Tibial artery (tissue), 4 donors: Measurements from ENCODE around the gene BRSK2.

ENCODE experiments used
- DNase-seq, 2 donors: peaks; one replicate each; pipeline ENCODE4 v3.0.0-alpha.2; 2019
- H3K27ac ChIP-seq, 2 donors: fragments of 200-600 bp; sonication (generic) in 1 of 2; 1 replicate in 1 of 2; 2 replicates in 1 of 2; pipeline ENCODE4 v1.5.1; 2018 to 2019; ENCODE audit warnings: mild to moderate bottlenecking in 1 of 2
- H3K27me3 ChIP-seq, 2 donors: fragments of 200-600 bp; sonication (generic) in 1 of 2; one replicate each; pipeline versions ENCODE4 v1.5.1 to v1.6.0; 2016 to 2019
- H3K36me3 ChIP-seq, 3 donors: fragments of 200-600 bp; sonication (generic) in 2 of 3; one replicate each; pipeline ENCODE4 v1.5.1; 2016 to 2019; ENCODE audit warnings: mild to moderate bottlenecking in 2 of 3
- H3K4me1 ChIP-seq, 4 donors: fragments of 200-600 bp; sonication (generic) in 2 of 4; 1 replicate in 3 of 4; 2 replicates in 1 of 4; pipeline ENCODE4 v1.5.1; 2016 to 2019
- H3K4me3 ChIP-seq, 2 donors: fragments of 200-600 bp; sonication (generic) in 1 of 2; 1 replicate in 1 of 2; 2 replicates in 1 of 2; pipeline ENCODE4 v1.5.1; 2018 to 2019; ENCODE audit warnings: mild to moderate bottlenecking in 2 of 2
- H3K9me3 ChIP-seq, 3 donors: fragments of 200-600 bp; sonication (generic) in 1 of 3; one replicate each; pipeline ENCODE4 v1.5.1; 2016 to 2019
- intact Hi-C: fragments of 100-400 bp; cut with DNase I; formaldehyde crosslinking; loops from one replicate; pipeline ENCODE4 v1.15.0; 2023; ENCODE audit warnings: low total_unique reads
- TF ChIP-seq, protein P1 (sequence below), 2 experiments: fragments of 200-600 bp in 1 of 2; fragments of 450-650 bp in 1 of 2; IDR thresholded peaks; one replicate each; pipeline ENCODE4 v1.5.1; 2017 to 2019; ENCODE audit warnings: antibody characterized with exemption in 2 of 2, mild to moderate bottlenecking in 1 of 2, moderate library complexity in 1 of 2

The BRSK2 gene

DNA sequence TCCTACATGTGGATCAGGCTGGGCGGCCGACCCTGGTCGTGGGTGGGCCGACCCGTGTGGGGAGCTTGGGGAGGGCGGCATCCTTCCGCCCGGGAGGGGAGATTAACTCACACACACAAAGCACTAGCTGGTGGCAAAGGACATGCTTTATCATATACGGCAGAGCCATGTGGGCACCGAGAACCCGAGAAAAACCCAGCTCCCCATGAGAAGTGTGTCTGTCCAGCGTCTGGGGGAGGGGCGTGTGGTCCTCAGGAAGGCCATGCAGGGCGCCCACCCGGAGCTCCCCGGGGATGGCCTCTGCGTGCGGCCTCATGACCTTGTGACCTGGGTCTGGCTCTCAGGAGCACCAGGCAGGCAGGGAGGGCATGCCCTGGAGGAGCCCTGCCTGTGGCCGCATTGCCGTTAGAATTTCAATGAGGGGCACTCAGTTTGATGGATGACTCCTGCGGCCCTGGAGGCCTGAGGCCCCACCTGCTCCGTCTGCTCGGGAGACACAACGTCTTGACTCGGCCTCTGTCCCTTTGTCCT lies 40.9 kb upstream of the BRSK2 start:
- H3K27ac ChIP-seq = no peak overlapping the region
- H3K4me1 ChIP-seq = no peaks in the 10 kb centered on the region
- H3K9me3 ChIP-seq = no peaks in the 10 kb centered on the region
- intact Hi-C loops = no loop called here
- no peaks in the 10 kb centered on the region for H3K36me3 ChIP-seq
- TF ChIP-seq, protein P1, sequence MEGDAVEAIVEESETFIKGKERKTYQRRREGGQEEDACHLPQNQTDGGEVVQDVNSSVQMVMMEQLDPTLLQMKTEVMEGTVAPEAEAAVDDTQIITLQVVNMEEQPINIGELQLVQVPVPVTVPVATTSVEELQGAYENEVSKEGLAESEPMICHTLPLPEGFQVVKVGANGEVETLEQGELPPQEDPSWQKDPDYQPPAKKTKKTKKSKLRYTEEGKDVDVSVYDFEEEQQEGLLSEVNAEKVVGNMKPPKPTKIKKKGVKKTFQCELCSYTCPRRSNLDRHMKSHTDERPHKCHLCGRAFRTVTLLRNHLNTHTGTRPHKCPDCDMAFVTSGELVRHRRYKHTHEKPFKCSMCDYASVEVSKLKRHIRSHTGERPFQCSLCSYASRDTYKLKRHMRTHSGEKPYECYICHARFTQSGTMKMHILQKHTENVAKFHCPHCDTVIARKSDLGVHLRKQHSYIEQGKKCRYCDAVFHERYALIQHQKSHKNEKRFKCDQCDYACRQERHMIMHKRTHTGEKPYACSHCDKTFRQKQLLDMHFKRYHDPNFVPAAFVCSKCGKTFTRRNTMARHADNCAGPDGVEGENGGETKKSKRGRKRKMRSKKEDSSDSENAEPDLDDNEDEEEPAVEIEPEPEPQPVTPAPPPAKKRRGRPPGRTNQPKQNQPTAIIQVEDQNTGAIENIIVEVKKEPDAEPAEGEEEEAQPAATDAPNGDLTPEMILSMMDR (IDR thresholded peaks at IDR 0.05) = no peak
- H3K4me3 ChIP-seq = no peak overlapping the region
- peaks cover 0 to 29% of the 10 kb centered on the region in 2 donors for H3K27me3 ChIP-seq
- DNase-seq = peak in 1 of 2 donors; percentile 56

DNA sequence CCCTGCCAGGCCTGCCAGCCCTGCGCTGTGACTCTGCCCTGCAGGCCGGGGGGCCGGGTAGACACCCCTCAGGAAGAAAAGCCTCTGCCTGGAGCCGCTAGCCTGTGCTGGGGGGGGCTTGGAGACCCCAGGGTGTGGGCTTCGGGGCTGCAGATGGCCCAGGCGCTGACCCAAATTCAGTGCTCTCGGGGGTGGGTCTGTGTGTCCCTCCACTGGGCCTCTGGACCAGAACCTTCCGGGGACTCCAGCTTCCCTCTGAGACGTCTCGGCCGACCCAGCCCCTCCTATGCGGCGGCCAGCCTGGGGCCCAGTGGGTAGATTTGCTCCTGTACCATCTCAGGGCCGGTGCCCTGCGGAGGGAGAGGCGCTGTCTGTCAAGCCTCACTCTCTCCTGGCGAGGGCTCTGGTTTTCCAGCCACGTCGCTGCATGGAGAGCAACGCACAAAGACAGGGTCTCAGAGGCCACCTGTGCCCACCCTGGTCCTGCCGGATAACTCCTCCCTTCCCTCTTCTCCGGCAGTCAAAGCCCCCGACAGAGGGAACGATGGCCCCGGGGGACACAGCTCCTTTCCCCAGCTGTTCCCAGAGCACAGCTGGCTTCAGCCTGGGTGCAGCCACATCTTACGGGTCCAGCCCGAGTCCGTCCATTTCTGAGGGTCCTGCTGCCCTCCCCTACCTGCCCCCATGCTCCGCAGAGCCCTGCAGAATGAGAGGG lies 40.2 kb upstream of the BRSK2 start:
- intact Hi-C loops = no loop called here
- no peaks in the 10 kb centered on the region for H3K9me3 ChIP-seq

DNA sequence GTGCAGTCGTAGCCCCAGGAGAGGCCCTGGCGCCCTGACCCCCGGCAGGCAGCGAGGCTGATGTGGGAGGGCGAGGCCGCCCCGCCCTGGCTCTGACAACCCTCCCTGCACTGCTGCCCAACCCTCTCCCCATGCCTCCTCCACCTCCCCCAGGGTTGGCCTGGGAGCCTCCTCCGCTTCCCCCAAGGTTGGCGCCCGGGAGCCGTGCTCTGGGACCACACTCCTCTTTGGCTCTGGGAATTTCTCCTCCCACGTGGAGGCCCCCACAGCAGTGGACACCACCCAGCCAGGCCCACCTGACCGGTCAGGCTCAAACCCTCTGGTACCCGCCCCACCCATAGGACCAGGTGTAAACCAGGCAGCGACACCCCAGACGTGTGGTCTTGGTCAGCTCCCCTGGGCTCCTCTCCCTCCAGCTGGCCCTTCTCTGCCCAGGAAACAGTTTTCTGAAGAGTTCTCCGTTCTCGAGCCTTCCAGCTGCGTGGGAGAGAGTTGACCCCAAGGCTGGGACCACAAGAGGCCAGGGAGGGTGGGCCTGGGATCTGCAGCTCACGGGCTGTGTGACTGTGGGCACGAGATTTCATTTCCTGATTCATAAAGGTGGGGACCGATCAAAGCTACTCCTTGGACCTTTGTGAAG lies 39.5 kb upstream of the BRSK2 start:
- TF ChIP-seq, protein P1 (IDR thresholded peaks at IDR 0.05) = no peak
- intact Hi-C loops = no loop called here
- no peak overlapping the region for H3K4me3 ChIP-seq
- no peaks in the 10 kb centered on the region for H3K36me3 ChIP-seq
- no peaks in the 10 kb centered on the region for H3K9me3 ChIP-seq
- DNase-seq = peak in 1 of 2 donors; percentile 55
- peaks cover 0 to 39% of the 10 kb centered on the region in 2 donors for H3K27me3 ChIP-seq
- no peaks in the 10 kb centered on the region for H3K4me1 ChIP-seq
- H3K27ac ChIP-seq = no peak overlapping the region

More for the DNA sequence above, 40.2 kb upstream of the BRSK2 start:
- Histone ChIP-seq H3K27me3 (peaks cover 0 to 35% of the 10 kb centered on the region in 2 donors), H3K4me1 (no peaks in the 10 kb centered on the region), H3K36me3 (no peaks in the 10 kb centered on the region), H3K4me3 (no peak overlapping the region), H3K27ac (no peak overlapping the region)
- peak in 1 of 2 donors; percentile 60 for DNase-seq
- TF ChIP-seq, protein P1 (IDR thresholded peaks at IDR 0.05) = no peak

DNA sequence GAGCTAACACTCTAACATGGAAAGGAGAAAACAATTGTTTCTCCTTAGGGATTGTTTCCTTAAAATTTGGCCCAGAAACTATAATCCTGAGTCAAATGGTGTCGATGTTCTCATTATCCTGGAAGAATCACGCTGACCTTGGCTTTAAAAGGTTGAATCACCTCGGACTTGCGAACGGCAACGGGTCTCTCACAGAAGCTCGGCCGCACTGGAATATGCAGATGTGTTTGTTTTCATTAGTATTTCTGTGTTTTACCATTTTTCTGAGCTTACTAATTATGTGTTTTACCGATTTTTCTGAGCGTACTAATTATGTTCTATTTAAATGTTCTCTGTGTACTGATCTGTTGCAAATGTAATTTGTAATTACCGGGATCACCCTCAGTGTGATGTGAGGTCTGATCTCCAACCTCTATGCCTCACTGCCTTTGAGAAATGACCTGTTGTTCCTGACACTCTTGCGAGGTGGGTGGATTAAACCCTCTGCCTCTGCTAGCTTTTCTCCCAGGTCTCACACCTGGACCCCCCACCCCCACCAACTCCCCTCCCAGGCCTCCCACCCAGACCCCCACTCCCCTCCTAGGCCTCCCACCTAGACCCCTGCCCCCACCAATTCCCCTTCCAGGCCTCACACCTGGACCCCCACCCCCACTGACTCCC lies 38.3 kb upstream of the BRSK2 start:
- Histone ChIP-seq H3K4me3 (no peak overlapping the region), H3K27me3 (peaks cover 0 to 39% of the 10 kb centered on the region in 2 donors), H3K9me3 (no peaks in the 10 kb centered on the region), H3K4me1 (no peaks in the 10 kb centered on the region), H3K36me3 (no peaks in the 10 kb centered on the region), H3K27ac (no peak overlapping the region)
- TF ChIP-seq, protein P1 (IDR thresholded peaks at IDR 0.05) = no peak
- intact Hi-C loops = no loop called here
- DNase-seq = no peak

DNA sequence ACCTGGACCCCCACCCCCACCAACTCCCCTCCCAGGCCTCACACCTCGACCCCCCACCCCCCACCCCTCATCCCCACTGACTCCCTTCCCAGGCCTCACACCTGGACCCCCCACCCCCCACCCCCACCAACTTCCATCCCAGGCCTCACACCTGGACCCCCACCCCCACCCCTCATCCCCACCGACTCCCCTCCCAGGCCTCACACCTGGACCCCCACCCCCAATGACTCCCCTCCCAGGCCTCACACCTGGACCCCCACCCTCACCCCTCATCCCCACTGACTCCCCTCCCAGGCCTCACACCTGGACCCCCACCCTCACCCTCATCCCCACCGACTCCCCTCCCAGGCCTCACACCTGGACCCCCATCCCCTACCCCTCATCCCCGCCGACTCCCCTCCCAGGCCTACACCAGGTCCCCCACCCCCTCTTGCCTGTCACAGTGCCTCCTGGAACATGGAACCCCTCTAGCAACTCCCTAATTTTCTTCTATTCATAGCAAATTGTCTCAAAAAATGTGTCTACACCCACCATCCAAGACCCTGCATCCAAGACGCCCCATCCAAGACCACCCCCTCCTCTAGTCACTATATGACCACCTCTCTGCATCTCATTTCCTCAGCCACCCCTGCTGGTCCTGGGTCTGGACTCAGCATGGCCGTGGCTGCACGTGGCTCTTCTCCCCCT lies 36.9 kb upstream of the BRSK2 start:
- Histone ChIP-seq H3K4me1 (no peaks in the 10 kb centered on the region), H3K27me3 (peaks cover 0 to 40% of the 10 kb centered on the region in 2 donors), H3K36me3 (no peaks in the 10 kb centered on the region), H3K9me3 (no peaks in the 10 kb centered on the region), H3K4me3 (no peak overlapping the region), H3K27ac (no peak overlapping the region)
- intact Hi-C loops = no loop called here
- TF ChIP-seq, protein P1 (IDR thresholded peaks at IDR 0.05) = no peak
- DNase-seq = no peak
